Measurements from ENCODE around the gene RTL3.

DNA sequence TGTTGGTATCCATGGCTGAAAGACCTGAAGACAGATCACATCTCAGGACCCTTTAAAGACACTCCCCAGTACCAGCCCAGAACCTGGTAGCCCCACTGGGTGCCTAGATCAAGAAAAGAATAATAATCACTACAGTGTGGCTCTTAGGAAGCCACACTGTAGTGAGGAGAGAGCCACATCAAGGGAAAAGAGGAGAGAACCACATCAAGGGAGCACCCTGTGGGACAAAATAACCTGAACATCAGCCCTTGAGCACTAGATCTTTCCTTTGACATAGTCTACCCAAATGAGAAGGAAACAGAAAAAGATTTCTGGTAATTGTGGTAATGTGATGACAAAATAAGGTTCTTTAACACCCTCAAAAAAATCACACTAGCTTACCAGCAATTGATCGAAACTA, 15.3 kb downstream of the RTL3 start:
- TF ChIP-seq CTCF (IDR thresholded peaks at IDR 0.05) (no peak), POLR2A (IDR thresholded peaks at IDR 0.05) (no peak)

All from adrenal gland (tissue), 5 donors.